ENCODE results near the gene PSD4. TPM values are rescaled to one million over a fixed set of nuclear protein-coding genes. Genes with fewer than 3 reads are reported as not detected.
A peak's percentile ranks its signal among the peaks of the same experiment; 100 is the strongest.

The PSD4 gene
- total and polyA plus RNA-seq, 2 of the 8 experiments (the other 6 are each of a cell fraction or from before 2014, with no cell fraction given), result 0.53 to 1.2 TPM

DNA sequence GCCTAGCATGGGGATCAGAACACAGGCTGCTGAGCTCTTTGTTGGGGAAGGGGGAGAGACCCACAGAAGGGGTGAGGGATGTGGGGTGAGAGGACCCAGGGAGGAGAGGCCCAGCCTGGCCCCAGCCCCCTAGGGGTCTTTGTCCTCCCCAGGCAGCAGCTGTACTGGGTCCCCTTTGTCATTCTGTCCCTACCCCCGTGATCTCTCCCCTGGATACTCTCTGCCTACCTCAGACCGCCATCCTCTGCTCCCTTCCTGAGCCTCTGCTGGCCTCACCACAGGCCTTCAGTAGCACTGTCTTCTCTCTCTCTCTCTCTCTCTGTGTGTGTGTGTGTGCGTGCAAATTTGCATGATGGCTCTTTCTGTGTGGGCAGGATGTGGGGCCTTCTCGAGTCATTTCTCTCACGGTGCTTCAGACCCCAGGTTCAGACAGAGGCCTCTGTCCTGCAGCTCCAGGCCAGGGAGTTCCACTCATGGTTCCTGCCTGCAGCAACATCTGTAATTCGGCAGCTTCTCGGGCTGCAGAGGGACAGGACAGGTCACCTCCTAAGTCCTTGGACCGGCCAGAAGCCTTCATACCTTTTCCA, 1.4 kb downstream of the PSD4 start:
- H3K27me3 ChIP-seq (replicated peaks in 1 of 4; ENCODE audit: control insufficient read depth in 3 of 4, extremely low read depth in 1 of 4, insufficient read depth in 3 of 4, low read length in 3 of 4), result no peaks in the 10 kb centered on the region
- H3K4me2 ChIP-seq (ENCODE audit: insufficient read depth in 1 of 2, low read depth in 2 of 2, low read length in 2 of 2), result no peak overlapping the region
- H3K14ac ChIP-seq (ENCODE audit: insufficient read length), result no peak overlapping the region
- H3K23me2 ChIP-seq (ENCODE audit: low read depth, low read length), result no peaks in the 10 kb centered on the region
- H2BK120ac ChIP-seq (replicated peaks; ENCODE audit: low read depth, low read length), result no peak overlapping the region
- H4K91ac ChIP-seq (replicated peaks; ENCODE audit: insufficient read length, low read length), result no peak overlapping the region
- no peaks in the 10 kb centered on the region for H3K9me3 ChIP-seq (ENCODE audit: insufficient read depth in 2 of 2, low read depth in 1 of 2, low read length in 1 of 2)
- H4K20me1 ChIP-seq (replicated peaks in 1 of 2; ENCODE audit: control insufficient read depth in 1 of 2, insufficient read depth in 2 of 2, low read length in 2 of 2), result no peaks in the 10 kb centered on the region
- H2BK15ac ChIP-seq (ENCODE audit: low read length), result no peak overlapping the region
- H2AK5ac ChIP-seq (ENCODE audit: low read depth, low read length), result no peak overlapping the region
- H3K79me2 ChIP-seq (ENCODE audit: control insufficient read depth in 1 of 2, insufficient read depth in 2 of 2, low read length in 2 of 2), result no peaks in the 10 kb centered on the region
- peak overlapping the region; percentile 26; the same call in 1 of the 2 replicates for H4K8ac ChIP-seq (ENCODE audit: extremely low read depth, insufficient read depth, low read length)
- ChIA-PET CTCF (ENCODE audit: partially characterized antibody) (interaction anchor here (0.7 to 6.2 kb wide), 16 partner anchors 8 to 195 kb away, joined by 3 to 63 read pairs (median 6); partner anchors contain the start of gene IL36RN), POLR2A (ENCODE audit: partially characterized antibody) (interaction anchor here (1.2 kb wide), 1 partner anchor 18 kb away, joined by 4 read pairs; no protein-coding TSS in a partner anchor)
- no peak overlapping the region for H3K9ac ChIP-seq (replicated peaks in 1 of 4; ENCODE audit: extremely low read depth in 1 of 4, low read depth in 3 of 4, low read length in 3 of 4)
- H3K36me3 ChIP-seq (ENCODE audit: control insufficient read depth in 2 of 4, insufficient read depth in 4 of 4, low read length in 3 of 4), result no peaks in the 10 kb centered on the region
- H3K27ac ChIP-seq (ENCODE audit: low read depth, low read length), result no peak overlapping the region
- H2AFZ ChIP-seq (ENCODE audit: low read length), result no peak overlapping the region
- no peak overlapping the region for H4K5ac ChIP-seq (ENCODE audit: insufficient read length, low read depth, low read length)
- H3K18ac ChIP-seq (ENCODE audit: extremely low read depth, low read length), result no peak overlapping the region
- no peaks in the 10 kb centered on the region for H3K79me1 ChIP-seq (ENCODE audit: low read depth, low read length)
- no peak overlapping the region for H3K23ac ChIP-seq (ENCODE audit: insufficient read length)
- no peak overlapping the region for H3K4me3 ChIP-seq (ENCODE audit: extremely low read depth in 1 of 4, insufficient read depth in 2 of 4, low read depth in 3 of 4, low read length in 4 of 4)
- H3K4ac ChIP-seq (replicated peaks; ENCODE audit: insufficient read length, low read depth, low read length), result no peak overlapping the region
- no peak overlapping the region for H2BK20ac ChIP-seq (ENCODE audit: low read length)
- H2BK12ac ChIP-seq (ENCODE audit: low read depth, low read length), result no peak overlapping the region
- DNase-seq (ENCODE audit: low read depth in 1 of 2, low spot score in 2 of 2) (no peak), FAIRE-seq (no peak)
- WGBS, 2 experiments (ENCODE audit: extremely low coverage in 1 of 2, insufficient coverage in 1 of 2, insufficient read length in 1 of 2, insufficient replicate concordance in 2 of 2, low coverage in 1 of 2, low lambda C conversion rate in 2 of 2, missing lambda C conversion rate in 1 of 2), result 93% methylated on average over 6 of the region's 8 CpGs; no CpG with 5 or more reads in 1 of the 2 experiments
- H3K4me1 ChIP-seq (replicated peaks in 1 of 4; ENCODE audit: control insufficient read depth in 3 of 4, insufficient read depth in 4 of 4, low read length in 3 of 4), result peaks cover 0 to 5% (median 0%) of the 10 kb centered on the region in 4 experiments; a peak in 3 of 7 replicates
- H3K56ac ChIP-seq (replicated peaks; ENCODE audit: insufficient read length, low read depth, low read length), result no peak overlapping the region
- H2BK5ac ChIP-seq (ENCODE audit: low read depth, low read length), result no peak overlapping the region
- TF ChIP-seq, protein P1, sequence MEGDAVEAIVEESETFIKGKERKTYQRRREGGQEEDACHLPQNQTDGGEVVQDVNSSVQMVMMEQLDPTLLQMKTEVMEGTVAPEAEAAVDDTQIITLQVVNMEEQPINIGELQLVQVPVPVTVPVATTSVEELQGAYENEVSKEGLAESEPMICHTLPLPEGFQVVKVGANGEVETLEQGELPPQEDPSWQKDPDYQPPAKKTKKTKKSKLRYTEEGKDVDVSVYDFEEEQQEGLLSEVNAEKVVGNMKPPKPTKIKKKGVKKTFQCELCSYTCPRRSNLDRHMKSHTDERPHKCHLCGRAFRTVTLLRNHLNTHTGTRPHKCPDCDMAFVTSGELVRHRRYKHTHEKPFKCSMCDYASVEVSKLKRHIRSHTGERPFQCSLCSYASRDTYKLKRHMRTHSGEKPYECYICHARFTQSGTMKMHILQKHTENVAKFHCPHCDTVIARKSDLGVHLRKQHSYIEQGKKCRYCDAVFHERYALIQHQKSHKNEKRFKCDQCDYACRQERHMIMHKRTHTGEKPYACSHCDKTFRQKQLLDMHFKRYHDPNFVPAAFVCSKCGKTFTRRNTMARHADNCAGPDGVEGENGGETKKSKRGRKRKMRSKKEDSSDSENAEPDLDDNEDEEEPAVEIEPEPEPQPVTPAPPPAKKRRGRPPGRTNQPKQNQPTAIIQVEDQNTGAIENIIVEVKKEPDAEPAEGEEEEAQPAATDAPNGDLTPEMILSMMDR (IDR thresholded peaks at IDR 0.05; ENCODE audit: control extremely low read depth in 1 of 3, insufficient read depth in 1 of 3, low read depth in 1 of 3, low read length in 3 of 3), result no peak
- no peak for TF ChIP-seq JUND (IDR thresholded peaks at IDR 0.05; ENCODE audit: low read length)
- TF ChIP-seq SP1 (IDR thresholded peaks at IDR 0.05; ENCODE audit: low read depth, low read length), result no peak
- TF ChIP-seq KDM4A (IDR thresholded peaks at IDR 0.05; ENCODE audit: low read depth, low read length, severe bottlenecking), result no peak
- no peak for TF ChIP-seq EP300 (IDR thresholded peaks at IDR 0.05; ENCODE audit: borderline replicate concordance in 1 of 2, low read depth in 2 of 2, low read length in 2 of 2)
- no peak for TF ChIP-seq RBBP5 (IDR thresholded peaks at IDR 0.05; ENCODE audit: borderline replicate concordance, low read depth, low read length)
- no peak for TF ChIP-seq FOSL1 (IDR thresholded peaks at IDR 0.05; ENCODE audit: insufficient read depth, low read depth, low read length)
- no peak for TF ChIP-seq SP2 (IDR thresholded peaks at IDR 0.05; ENCODE audit: low read length)
- TF ChIP-seq EZH2 (IDR thresholded peaks at IDR 0.05; ENCODE audit: low read depth, low read length, severe bottlenecking), result no peak
- no peak for TF ChIP-seq KDM1A (IDR thresholded peaks at IDR 0.05; ENCODE audit: borderline replicate concordance, low read length)
